Gastroesophageal sphincter (tissue), 3 donors: ENCODE results near the gene PTPRN2.

Source experiments
- EP300 ChIP-seq: sonication (generic); formaldehyde crosslinking; IDR thresholded peaks from one replicate; pipeline ENCODE4 v1.6.1; 2017; ENCODE audit warnings: antibody characterized with exemption, mild to moderate bottlenecking
- POLR2A ChIP-seq, 2 donors: fragments of 450-650 bp; IDR thresholded peaks; one replicate each; pipeline ENCODE4 v1.6.1; 2017; ENCODE audit warnings: antibody characterized with exemption in 2 of 2, mild to moderate bottlenecking in 2 of 2, moderate library complexity in 1 of 2
- POLR2AphosphoS5 ChIP-seq: sonication (generic); formaldehyde crosslinking; IDR thresholded peaks from one replicate; pipeline ENCODE4 v1.6.1; 2017; ENCODE audit warnings: antibody characterized with exemption
- TF ChIP-seq, protein P1 (sequence below), 4 experiments: fragments of 200-600 bp in 2 of 4; fragments of 450-650 bp in 2 of 4; sonication (generic) in 1 of 4; IDR thresholded peaks; one replicate each; pipeline ENCODE4 v1.5.1; 2017 to 2019; ENCODE audit warnings: antibody characterized with exemption in 4 of 4, mild to moderate bottlenecking in 2 of 4, moderate library complexity in 2 of 4

DNA sequence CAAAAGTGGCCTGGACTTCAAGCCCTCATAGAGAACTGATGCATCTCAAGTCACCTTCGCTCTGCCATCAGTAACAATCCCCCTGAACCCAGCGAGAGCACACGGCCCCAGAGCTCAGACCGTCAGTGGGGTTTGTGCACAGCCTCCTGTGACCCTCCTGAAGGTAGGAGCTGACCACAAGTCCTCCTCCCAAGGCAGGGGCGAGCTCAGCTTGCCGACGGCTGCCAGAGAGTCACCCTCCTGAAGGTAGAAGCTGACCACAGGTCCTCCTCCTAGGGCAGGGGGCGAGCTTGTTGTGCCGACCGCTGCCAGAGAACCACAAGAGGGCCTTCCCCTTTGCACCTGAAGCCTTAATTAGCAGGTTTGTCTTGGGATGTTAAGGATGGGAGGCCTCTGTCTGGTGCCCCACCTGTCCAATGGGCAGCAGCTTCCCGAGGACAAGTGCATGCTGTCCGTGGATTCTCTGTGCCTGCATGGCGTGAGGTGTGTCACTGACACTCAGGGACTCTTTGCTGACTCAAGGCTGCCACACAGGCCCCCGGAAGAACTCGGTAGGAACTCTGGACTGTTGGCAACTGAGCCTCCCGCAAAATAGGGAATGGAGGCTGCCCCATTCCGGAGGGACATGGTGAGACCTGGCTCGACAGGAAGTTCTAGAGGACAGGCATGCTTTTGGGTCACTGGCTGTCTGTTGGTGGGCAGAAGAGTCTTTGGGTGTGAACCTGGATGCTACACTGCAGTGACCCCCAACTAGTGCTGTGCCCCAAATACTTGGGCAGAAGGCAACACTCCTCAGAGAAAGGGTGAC is 763.4 kb downstream of the PTPRN2 start:
- TF ChIP-seq, protein P1, sequence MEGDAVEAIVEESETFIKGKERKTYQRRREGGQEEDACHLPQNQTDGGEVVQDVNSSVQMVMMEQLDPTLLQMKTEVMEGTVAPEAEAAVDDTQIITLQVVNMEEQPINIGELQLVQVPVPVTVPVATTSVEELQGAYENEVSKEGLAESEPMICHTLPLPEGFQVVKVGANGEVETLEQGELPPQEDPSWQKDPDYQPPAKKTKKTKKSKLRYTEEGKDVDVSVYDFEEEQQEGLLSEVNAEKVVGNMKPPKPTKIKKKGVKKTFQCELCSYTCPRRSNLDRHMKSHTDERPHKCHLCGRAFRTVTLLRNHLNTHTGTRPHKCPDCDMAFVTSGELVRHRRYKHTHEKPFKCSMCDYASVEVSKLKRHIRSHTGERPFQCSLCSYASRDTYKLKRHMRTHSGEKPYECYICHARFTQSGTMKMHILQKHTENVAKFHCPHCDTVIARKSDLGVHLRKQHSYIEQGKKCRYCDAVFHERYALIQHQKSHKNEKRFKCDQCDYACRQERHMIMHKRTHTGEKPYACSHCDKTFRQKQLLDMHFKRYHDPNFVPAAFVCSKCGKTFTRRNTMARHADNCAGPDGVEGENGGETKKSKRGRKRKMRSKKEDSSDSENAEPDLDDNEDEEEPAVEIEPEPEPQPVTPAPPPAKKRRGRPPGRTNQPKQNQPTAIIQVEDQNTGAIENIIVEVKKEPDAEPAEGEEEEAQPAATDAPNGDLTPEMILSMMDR (IDR thresholded peaks at IDR 0.05), result no peak
- TF ChIP-seq POLR2AphosphoS5 (no peak), POLR2A (IDR thresholded peaks at IDR 0.05) (no peak), EP300 (no peak)
